Ascending aorta (tissue), 2 donors: ENCODE data around the gene SLC16A12. TPM values are rescaled to one million over a fixed set of nuclear protein-coding genes. Genes with fewer than 3 reads are reported as not detected.

Source experiments
- DNase-seq, 2 donors: peaks; one replicate each; pipeline ENCODE4 v3.0.0-alpha.2; 2019; ENCODE audit warnings: low spot score in 2 of 2
- H3K27ac ChIP-seq, 2 donors: fragments of 200-600 bp; sonication (generic); one replicate each; pipeline ENCODE4 v1.5.1; 2016 to 2017; ENCODE audit warnings: mild to moderate bottlenecking in 1 of 2
- H3K27me3 ChIP-seq: fragments of 200-600 bp; sonication (generic); one replicate; pipeline ENCODE4 v1.5.1; 2017
- H3K36me3 ChIP-seq, 2 donors: fragments of 200-600 bp; sonication (generic); one replicate each; pipeline ENCODE4 v1.5.1; 2016
- H3K4me1 ChIP-seq, 2 donors: fragments of 200-600 bp; sonication (generic); one replicate each; pipeline ENCODE4 v1.5.1; 2016 to 2017; ENCODE audit warnings: mild to moderate bottlenecking in 1 of 2
- H3K4me3 ChIP-seq, 2 donors: fragments of 200-600 bp; sonication (generic); one replicate each; pipeline ENCODE4 v1.5.1; 2016 to 2017; ENCODE audit warnings: mild to moderate bottlenecking in 1 of 2
- H3K9me3 ChIP-seq, 2 donors: fragments of 200-600 bp; sonication (generic); one replicate each; pipeline ENCODE4 v1.5.1; 2016
- CTCF ChIP-seq, 3 experiments: fragments of 200-600 bp in 2 of 3; fragments of 450-650 bp in 1 of 3; sonication (generic) in 2 of 3; IDR thresholded peaks; one replicate each; pipeline ENCODE4 v1.5.1; 2016 to 2019; ENCODE audit warnings: antibody characterized with exemption in 3 of 3, mild to moderate bottlenecking in 1 of 3, moderate library complexity in 1 of 3
- intact Hi-C: fragments of 100-400 bp; cut with DNase I; formaldehyde crosslinking; loops from one replicate; pipeline ENCODE4 v1.15.1; 2023
- total RNA-seq: library from RNA; depleted of rRNA; stranded (reverse); fragments of >200 nt; gene quantifications from one replicate; pipeline ENCODE4 v1.1.0, GENCODE V29; 2016

The SLC16A12 gene
- total RNA-seq, 1 donor from 2014 or later: not detected

GRCh38 chr10:89565180-89565579 is 29.8 kb upstream of the SLC16A12 start:
- TF ChIP-seq CTCF (IDR thresholded peaks at IDR 0.05): no peak
- Histone ChIP-seq H3K27me3 (no peaks in the 10 kb centered on the region), H3K4me1 (no peaks in the 10 kb centered on the region), H3K9me3 (no peaks in the 10 kb centered on the region), H3K4me3 (no peak overlapping the region), H3K36me3 (no peaks in the 10 kb centered on the region), H3K27ac (no peak overlapping the region)
- DNase-seq: no peak
- intact Hi-C loops: no loop called here

- H3K4me3 ChIP-seq: no peak overlapping the region
- intact Hi-C loops: loop anchor here (1.0 to 5.0 kb wide), 2 partner anchors 82 to 138 kb away; no protein-coding TSS in a partner anchor
- no peak for DNase-seq
- H3K9me3 ChIP-seq: no peaks in the 10 kb centered on the region
- peak; percentile 68 to 78 (median 75) for TF ChIP-seq CTCF (IDR thresholded peaks at IDR 0.05)
- H3K4me1 ChIP-seq: no peaks in the 10 kb centered on the region
- H3K27ac ChIP-seq: no peak overlapping the region
- H3K27me3 ChIP-seq: no peaks in the 10 kb centered on the region
- no peaks in the 10 kb centered on the region for H3K36me3 ChIP-seq
These were observed 28.6 kb upstream of the SLC16A12 start for GRCh38 chr10:89563861-89564478.

- H3K4me1 ChIP-seq: no peaks in the 10 kb centered on the region
- no peak for TF ChIP-seq CTCF (IDR thresholded peaks at IDR 0.05)
- no peak overlapping the region for H3K27ac ChIP-seq
- no peak overlapping the region for H3K4me3 ChIP-seq
- no peaks in the 10 kb centered on the region for H3K36me3 ChIP-seq
- intact Hi-C loops: loop anchor here (5.0 kb wide), 1 partner anchor 81 kb away; no protein-coding TSS in a partner anchor
- DNase-seq: no peak
- no peaks in the 10 kb centered on the region for H3K9me3 ChIP-seq
- no peaks in the 10 kb centered on the region for H3K27me3 ChIP-seq
These were observed 27.9 kb upstream of the SLC16A12 start for GRCh38 chr10:89563311-89563710.

- H3K4me3 ChIP-seq: no peak overlapping the region
- TF ChIP-seq CTCF (IDR thresholded peaks at IDR 0.05): no peak
These were observed 21.2 kb upstream of the SLC16A12 start for GRCh38 chr10:89556600-89556999.

GRCh38 chr10:89555688-89556445 is 20.5 kb upstream of the SLC16A12 start:
- Histone ChIP-seq H3K4me3 (no peak overlapping the region), H3K27me3 (no peaks in the 10 kb centered on the region), H3K4me1 (no peaks in the 10 kb centered on the region), H3K27ac (no peak overlapping the region), H3K9me3 (no peaks in the 10 kb centered on the region), H3K36me3 (no peaks in the 10 kb centered on the region)
- intact Hi-C loops: no loop called here
- TF ChIP-seq CTCF (IDR thresholded peaks at IDR 0.05): peak in 1 of 3 experiments; percentile 5
- DNase-seq: no peak

More at GRCh38 chr10:89556600-89556999, 21.2 kb upstream of the SLC16A12 start:
- Histone ChIP-seq H3K36me3 (no peaks in the 10 kb centered on the region), H3K4me1 (no peaks in the 10 kb centered on the region), H3K9me3 (no peaks in the 10 kb centered on the region), H3K27me3 (no peaks in the 10 kb centered on the region), H3K27ac (no peak overlapping the region)
- DNase-seq: no peak
- intact Hi-C loops: no loop called here
